ENCODE data around the gene UBE2E2.

The UBE2E2 gene

GRCh38 chr3:23474580-23475357 lies 271.6 kb downstream of the UBE2E2 start:
- no peak for DNase-seq (ENCODE audit: low read depth in 1 of 2, low spot score in 1 of 2)

GRCh38 chr3:23475446-23475845 lies 272.3 kb downstream of the UBE2E2 start:
- DNase-seq (ENCODE audit: low read depth in 1 of 2, low spot score in 1 of 2) = no peak

- DNase-seq (ENCODE audit: low read depth in 1 of 2, low spot score in 1 of 2) = no peak
Measured at GRCh38 chr3:23479026-23479425, 275.9 kb downstream of the UBE2E2 start.

- DNase-seq (ENCODE audit: low read depth in 1 of 2, low spot score in 1 of 2) = no peak
Measured at GRCh38 chr3:23479615-23480328, 276.6 kb downstream of the UBE2E2 start.

GRCh38 chr3:23480329-23480714 lies 277.2 kb downstream of the UBE2E2 start:
- no peak for DNase-seq (ENCODE audit: low read depth in 1 of 2, low spot score in 1 of 2)

- DNase-seq (ENCODE audit: low read depth in 1 of 2, low spot score in 1 of 2) = no peak
Measured at GRCh38 chr3:23481011-23481615, 278.0 kb downstream of the UBE2E2 start.

GRCh38 chr3:23481616-23482278 lies 278.6 kb downstream of the UBE2E2 start:
- no peak for DNase-seq (ENCODE audit: low read depth in 1 of 2, low spot score in 1 of 2)

GRCh38 chr3:23484386-23484785 lies 281.3 kb downstream of the UBE2E2 start:
- DNase-seq (ENCODE audit: low read depth in 1 of 2, low spot score in 1 of 2) = no peak

GRCh38 chr3:23485922-23486321 lies 282.8 kb downstream of the UBE2E2 start:
- DNase-seq (ENCODE audit: low read depth in 1 of 2, low spot score in 1 of 2) = no peak

- no peak for DNase-seq (ENCODE audit: low read depth in 1 of 2, low spot score in 1 of 2)
Measured at GRCh38 chr3:23487015-23487414, 283.9 kb downstream of the UBE2E2 start.

GRCh38 chr3:23488618-23489017 lies 285.5 kb downstream of the UBE2E2 start:
- DNase-seq (ENCODE audit: low read depth in 1 of 2, low spot score in 1 of 2) = no peak

- DNase-seq (ENCODE audit: low read depth in 1 of 2, low spot score in 1 of 2) = no peak
Measured at GRCh38 chr3:23489300-23490158, 286.4 kb downstream of the UBE2E2 start.

- DNase-seq (ENCODE audit: low read depth in 1 of 2, low spot score in 1 of 2) = no peak
Measured at GRCh38 chr3:23490459-23490858, 287.3 kb downstream of the UBE2E2 start.

- no peak for DNase-seq (ENCODE audit: low read depth in 1 of 2, low spot score in 1 of 2)
Measured at GRCh38 chr3:23492057-23492456, 288.9 kb downstream of the UBE2E2 start.

- no peak for DNase-seq (ENCODE audit: low read depth in 1 of 2, low spot score in 1 of 2)
Measured at GRCh38 chr3:23493889-23494288, 290.8 kb downstream of the UBE2E2 start.

GRCh38 chr3:23494967-23495366 lies 291.8 kb downstream of the UBE2E2 start:
- DNase-seq (ENCODE audit: low read depth in 1 of 2, low spot score in 1 of 2) = no peak

- no peak for DNase-seq (ENCODE audit: low read depth in 1 of 2, low spot score in 1 of 2)
Measured at GRCh38 chr3:23495507-23495906, 292.4 kb downstream of the UBE2E2 start.

GRCh38 chr3:23496165-23496564 lies 293.0 kb downstream of the UBE2E2 start:
- DNase-seq (ENCODE audit: low read depth in 1 of 2, low spot score in 1 of 2) = no peak

- DNase-seq (ENCODE audit: low read depth in 1 of 2, low spot score in 1 of 2) = no peak
Measured at GRCh38 chr3:23497156-23497555, 294.0 kb downstream of the UBE2E2 start.

- DNase-seq (ENCODE audit: low read depth in 1 of 2, low spot score in 1 of 2) = no peak
Measured at GRCh38 chr3:23501201-23501802, 298.2 kb downstream of the UBE2E2 start.
